Measurements from ENCODE around the gene RNF169.

- no peak for TF ChIP-seq CTCF (IDR thresholded peaks at IDR 0.05)
- no peak for TF ChIP-seq POLR2A (IDR thresholded peaks at IDR 0.05)
Observed at GRCh38 chr11:74769055-74769707, 20.5 kb downstream of the RNF169 start.
